NCI-H1694 (cell line): ENCODE measurements around the gene FNBP1L.
"Not testable (repeated sequence)": the region's sequence is repeated elsewhere in the genome, so short reads cannot be mapped to it uniquely, and the experiment has no call there.

Experiments used
- DNase-seq: peaks from one replicate; lab custom pipeline; 2025; lab: John Stamatoyannopoulos, UW

Gene FNBP1L

DNA sequence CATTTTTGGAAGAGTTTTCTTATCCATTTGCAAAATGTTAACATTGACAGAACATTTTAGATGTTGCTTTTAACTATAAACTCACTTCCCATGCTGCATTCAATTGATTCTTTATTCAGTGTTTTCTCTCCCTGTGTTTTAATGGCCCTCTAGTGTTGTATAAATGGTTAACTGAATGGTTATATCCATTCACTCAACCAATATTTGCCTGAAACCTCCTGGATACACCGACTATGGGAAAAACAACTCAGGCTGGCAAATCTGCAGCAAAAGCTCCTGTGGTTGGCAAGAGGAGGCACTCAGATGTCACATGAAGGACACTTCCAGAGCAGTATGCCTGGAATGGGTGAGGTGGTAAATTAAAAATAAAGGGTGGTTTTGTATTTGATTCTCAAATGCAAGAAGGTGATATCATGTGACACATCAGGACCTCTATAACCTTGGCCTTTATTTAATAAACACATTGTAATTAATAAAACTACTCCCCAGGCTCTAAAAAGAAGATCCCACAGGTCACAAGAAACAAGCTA is 126.1 kb downstream of the FNBP1L start:
- DNase-seq: no peak

- DNase-seq: no peak
These were observed 126.6 kb downstream of the FNBP1L start for GRCh38 chr1:93574511-93574910.

- no peak for DNase-seq
These were observed 127.1 kb downstream of the FNBP1L start for GRCh38 chr1:93574991-93575390.

- no peak for DNase-seq
These were observed 127.8 kb downstream of the FNBP1L start for GRCh38 chr1:93575621-93576284.

DNA sequence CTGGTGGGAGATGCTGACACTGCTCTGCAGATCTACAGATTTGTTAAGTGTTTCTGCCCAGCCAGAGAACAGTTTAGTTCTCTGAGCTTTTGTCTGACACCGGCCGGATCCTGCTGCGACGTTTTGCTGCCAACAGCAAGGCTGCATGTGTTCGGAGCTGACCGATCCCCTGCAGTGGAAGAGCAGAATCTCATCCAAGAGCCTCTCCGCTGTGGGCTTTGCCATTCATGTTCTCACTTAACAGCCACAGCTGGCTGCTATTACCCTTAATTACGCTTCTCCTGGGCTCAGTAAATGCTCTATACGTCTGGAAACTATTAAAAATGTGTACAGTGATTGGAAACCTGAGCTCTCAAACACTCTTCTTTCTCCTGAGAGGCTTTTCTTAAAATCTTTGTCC is 128.4 kb downstream of the FNBP1L start:
- DNase-seq: no peak

DNA sequence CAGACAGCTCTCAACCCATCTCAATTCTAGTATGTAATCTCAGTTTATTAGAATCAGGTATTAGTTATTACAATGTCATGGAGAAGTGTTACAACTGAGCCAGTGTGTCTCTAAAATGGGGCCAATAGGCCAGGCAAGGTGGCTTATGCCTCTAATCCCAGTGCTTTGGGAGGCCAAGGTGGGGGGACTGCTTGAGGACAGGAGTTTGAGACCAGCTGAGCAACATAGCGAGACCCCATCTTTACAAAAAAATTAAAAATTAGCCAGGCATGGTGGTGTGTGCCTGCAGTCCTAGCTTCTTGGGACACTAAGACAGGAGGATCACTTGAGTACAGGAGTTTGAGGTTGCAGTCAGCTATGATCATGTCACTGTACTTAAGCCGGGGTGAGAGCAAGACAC is 128.8 kb downstream of the FNBP1L start:
- DNase-seq: no peak

GRCh38 chr1:93577536-93578432 is 129.9 kb downstream of the FNBP1L start:
- no peak for DNase-seq

DNA sequence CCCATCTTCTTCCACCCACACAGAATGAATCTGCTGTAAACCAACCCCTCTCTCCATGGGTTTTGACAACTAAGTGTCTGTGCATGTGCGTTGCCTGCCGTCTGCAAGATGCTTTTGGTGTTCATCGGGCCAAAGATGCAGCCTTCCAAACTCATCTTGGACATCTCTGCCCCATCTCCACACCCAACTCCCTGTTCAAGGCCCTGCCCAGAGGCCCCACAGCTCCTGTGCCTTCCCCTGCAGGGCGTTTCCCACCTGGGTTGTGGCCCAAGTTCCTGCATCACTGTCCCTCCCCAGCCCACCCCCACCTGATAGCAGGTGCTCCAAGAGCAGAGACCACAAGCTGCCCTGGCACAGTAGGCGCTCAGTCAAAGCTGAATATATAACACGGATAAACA is 130.5 kb downstream of the FNBP1L start:
- no peak for DNase-seq

DNA sequence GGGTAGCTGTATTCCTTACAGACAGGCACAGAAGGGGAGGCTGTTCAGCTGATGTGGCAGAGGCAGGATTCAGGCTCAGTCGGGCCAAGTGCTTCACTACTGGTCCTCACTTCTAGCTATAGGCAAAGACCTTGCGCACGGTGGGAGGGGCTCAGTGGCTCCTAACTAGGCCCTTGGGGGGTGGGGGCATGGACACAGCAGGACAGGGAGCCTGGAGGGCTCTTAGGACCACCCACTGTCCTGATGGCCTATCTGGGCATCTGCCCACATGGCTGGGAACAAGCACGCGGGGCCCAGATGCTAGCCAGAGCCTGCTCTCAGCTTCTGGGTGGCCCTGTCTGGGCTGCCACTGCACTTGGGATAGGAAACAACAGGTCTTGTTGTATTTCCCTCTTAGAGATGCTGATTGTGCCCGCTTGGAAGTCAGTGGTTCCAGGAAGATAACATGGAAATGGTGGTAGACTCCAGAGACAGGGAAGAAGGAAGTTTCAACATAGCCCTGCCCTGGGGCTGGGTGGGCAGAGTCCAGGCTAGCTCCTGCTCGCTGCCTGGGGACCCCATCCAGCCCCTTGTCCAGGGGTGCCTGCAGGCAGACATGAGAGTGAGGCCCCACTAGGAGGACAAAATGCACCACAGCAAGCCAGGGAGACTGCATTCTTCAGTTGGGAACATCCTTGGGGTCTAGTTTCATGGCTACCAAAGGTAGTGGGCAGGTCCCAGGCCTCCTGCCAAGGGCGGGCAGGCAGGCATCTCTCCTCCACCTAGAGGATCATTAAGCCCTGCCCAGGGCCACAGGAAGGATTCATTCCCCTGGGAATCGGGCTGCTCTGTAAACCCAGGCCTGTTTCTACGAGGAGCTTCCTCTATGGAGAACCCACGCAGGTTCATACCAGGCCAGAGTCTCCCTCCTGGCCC is 131.2 kb downstream of the FNBP1L start:
- no peak for DNase-seq

DNA sequence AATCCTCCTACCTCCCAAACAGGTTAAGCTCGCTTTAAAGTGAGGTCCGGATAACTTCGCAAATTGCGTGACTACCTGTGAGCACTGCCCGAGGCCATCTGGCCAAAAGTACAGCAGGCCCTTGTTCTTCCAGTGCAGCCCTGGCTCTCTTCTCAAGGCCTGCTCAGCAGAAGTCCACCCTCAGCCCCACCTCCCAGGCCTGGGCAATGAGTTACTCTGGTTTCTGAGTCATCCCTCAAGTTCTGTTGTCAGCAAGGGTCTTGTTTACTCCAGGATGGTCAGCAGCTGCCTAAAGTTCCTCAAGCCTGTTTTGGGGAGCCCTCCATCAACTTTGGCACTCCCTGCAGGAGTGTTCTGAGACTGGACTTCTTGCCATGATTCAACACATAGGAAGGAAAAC is 132.0 kb downstream of the FNBP1L start:
- DNase-seq: no peak

- no peak for DNase-seq
These were observed 134.3 kb downstream of the FNBP1L start for GRCh38 chr1:93581917-93582850.

DNA sequence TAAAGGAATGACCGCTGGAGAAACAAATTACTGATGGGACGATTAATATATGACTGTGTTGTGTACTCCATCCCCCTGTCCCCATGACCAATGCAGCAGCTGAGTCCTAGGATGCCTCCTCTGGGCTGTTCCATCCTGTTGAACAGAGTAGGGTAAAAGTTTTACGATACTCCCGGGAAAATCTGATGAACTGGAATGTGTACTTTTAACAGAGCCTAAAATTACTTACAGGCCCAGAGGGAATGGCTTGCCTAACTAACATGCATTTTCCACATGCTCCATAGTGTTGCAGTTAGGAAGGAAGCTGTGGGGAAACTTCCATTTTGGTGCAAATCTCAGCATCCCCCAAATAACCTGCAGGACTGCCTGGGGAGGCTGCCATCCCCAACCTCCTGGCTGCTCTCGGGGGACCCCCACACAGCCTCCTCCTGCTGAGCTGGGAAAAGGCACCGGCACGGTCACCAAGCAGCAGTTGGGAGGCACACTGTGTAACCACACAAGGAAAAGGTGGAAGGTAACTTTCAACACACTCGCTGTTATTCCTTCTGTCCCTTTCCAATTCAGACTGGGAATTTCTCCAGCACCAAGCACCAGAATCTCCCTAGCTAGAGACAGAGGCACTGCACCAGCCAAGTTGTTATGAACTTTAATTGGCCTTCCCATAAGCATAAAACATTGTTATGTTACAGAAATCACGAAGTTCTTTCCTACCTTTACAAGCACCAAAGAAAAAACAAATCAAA is 136.5 kb downstream of the FNBP1L start:
- DNase-seq: no peak

- no peak for DNase-seq
These were observed 137.4 kb downstream of the FNBP1L start for GRCh38 chr1:93585059-93585966.

DNA sequence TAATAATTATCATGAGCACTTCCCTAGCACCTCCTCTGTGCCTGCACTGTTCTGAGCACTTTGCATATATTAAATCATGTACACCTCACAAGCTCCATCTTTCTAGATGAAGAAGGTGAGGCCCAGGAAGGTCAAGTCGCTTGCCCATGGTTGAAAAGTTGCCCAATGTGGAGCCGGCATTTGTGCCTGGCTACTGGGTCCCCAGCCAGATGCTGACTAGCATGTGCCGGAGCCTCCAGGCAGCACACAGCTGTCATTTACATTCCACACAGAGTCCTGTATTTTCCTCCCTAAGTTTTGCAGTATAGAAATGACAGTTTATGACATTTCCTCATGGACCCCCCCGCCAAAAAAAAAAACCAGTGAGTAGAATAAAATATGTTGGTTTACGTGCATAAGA is 139.4 kb downstream of the FNBP1L start:
- DNase-seq: no peak

GRCh38 chr1:93588206-93588605 is 140.3 kb downstream of the FNBP1L start:
- no peak for DNase-seq

DNA sequence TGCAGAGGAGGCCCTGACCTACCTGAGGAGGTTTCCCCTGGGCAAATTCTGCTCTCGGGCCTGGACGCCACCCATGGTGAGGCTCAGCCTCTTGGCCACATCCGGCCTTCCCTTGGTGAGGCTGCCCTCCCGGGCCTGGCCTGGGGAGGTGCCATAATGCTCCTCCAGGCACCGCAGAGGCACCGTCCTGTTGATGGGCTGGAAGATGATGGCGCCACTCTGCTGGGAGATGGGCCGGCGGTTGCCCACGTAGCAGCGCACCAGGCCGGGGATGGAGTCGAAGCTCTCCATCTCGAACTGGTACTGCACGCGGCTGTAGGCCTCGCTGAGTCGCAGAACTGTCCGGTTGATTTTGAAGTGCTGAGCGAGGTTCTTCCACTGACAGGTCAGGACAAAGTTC is 141.0 kb downstream of the FNBP1L start:
- no peak for DNase-seq

- not testable (repeated sequence) for DNase-seq
These were observed 143.4 kb downstream of the FNBP1L start for GRCh38 chr1:93591291-93591675.

GRCh38 chr1:93591676-93592550 is 144.0 kb downstream of the FNBP1L start:
- DNase-seq: peak; percentile 24
